ENCODE results near the gene FAM168A. TPM values are rescaled to one million over a fixed set of nuclear protein-coding genes. Genes with fewer than 3 reads are reported as not detected.

FAM168A gene
- total RNA-seq, 1 experiment from 2014 or later, result 12.9 TPM

- Histone ChIP-seq H3K4me1 (ENCODE audit: low read length) (no peaks in the 10 kb centered on the region), H3K9ac (ENCODE audit: low read length) (no peak overlapping the region), H3K9me3 (ENCODE audit: low read length) (no peaks in the 10 kb centered on the region), H3K4me3 (ENCODE audit: low read length) (no peak overlapping the region), H3K27ac (ENCODE audit: low read length) (no peak overlapping the region), H3K79me2 (ENCODE audit: low read length) (no peaks in the 10 kb centered on the region), H3K27me3 (ENCODE audit: low read length) (no peaks in the 10 kb centered on the region), H4K20me1 (ENCODE audit: insufficient read depth, low read depth, low read length) (0 out of 2 replicates have a peak, but pooled peaks cover 4% of the 10 kb centered on the region), H3K9me2 (replicated peaks; ENCODE audit: insufficient read depth, low read length) (no peaks in the 10 kb centered on the region), H2AFZ (ENCODE audit: low read length) (no peak overlapping the region), H3K4me2 (ENCODE audit: low read depth, low read length, poor library complexity, severe bottlenecking) (no peak overlapping the region), H3K36me3 (ENCODE audit: insufficient read depth, low read length) (no peaks in the 10 kb centered on the region)
- no peak for DNase-seq
These were observed 181.1 kb downstream of the FAM168A start for GRCh38 chr11:73416786-73417185.

- Histone ChIP-seq H3K79me2 (ENCODE audit: low read length) (no peaks in the 10 kb centered on the region), H3K27me3 (ENCODE audit: low read length) (no peaks in the 10 kb centered on the region), H3K4me3 (ENCODE audit: low read length) (no peak overlapping the region), H3K9me3 (ENCODE audit: low read length) (no peaks in the 10 kb centered on the region), H3K4me1 (ENCODE audit: low read length) (no peaks in the 10 kb centered on the region), H2AFZ (ENCODE audit: low read length) (no peak overlapping the region), H3K9ac (ENCODE audit: low read length) (no peak overlapping the region), H3K36me3 (ENCODE audit: insufficient read depth, low read length) (no peaks in the 10 kb centered on the region), H3K9me2 (replicated peaks; ENCODE audit: insufficient read depth, low read length) (no peaks in the 10 kb centered on the region), H3K27ac (ENCODE audit: low read length) (no peak overlapping the region), H4K20me1 (ENCODE audit: insufficient read depth, low read depth, low read length) (0 out of 2 replicates have a peak, but pooled peaks cover 4% of the 10 kb centered on the region), H3K4me2 (ENCODE audit: low read depth, low read length, poor library complexity, severe bottlenecking) (no peak overlapping the region)
- no peak for DNase-seq
These were observed 181.9 kb downstream of the FAM168A start for GRCh38 chr11:73415854-73416615.

GRCh38 chr11:73414977-73415651 lies 182.8 kb downstream of the FAM168A start:
- Histone ChIP-seq H3K4me1 (ENCODE audit: low read length) (no peaks in the 10 kb centered on the region), H3K27ac (ENCODE audit: low read length) (no peak overlapping the region), H3K9me2 (replicated peaks; ENCODE audit: insufficient read depth, low read length) (no peaks in the 10 kb centered on the region), H2AFZ (ENCODE audit: low read length) (no peak overlapping the region), H3K27me3 (ENCODE audit: low read length) (no peaks in the 10 kb centered on the region), H3K9ac (ENCODE audit: low read length) (no peak overlapping the region), H3K4me3 (ENCODE audit: low read length) (no peak overlapping the region), H3K79me2 (ENCODE audit: low read length) (no peaks in the 10 kb centered on the region), H3K4me2 (ENCODE audit: low read depth, low read length, poor library complexity, severe bottlenecking) (no peak overlapping the region), H3K9me3 (ENCODE audit: low read length) (no peaks in the 10 kb centered on the region), H3K36me3 (ENCODE audit: insufficient read depth, low read length) (no peaks in the 10 kb centered on the region), H4K20me1 (ENCODE audit: insufficient read depth, low read depth, low read length) (no peaks in the 10 kb centered on the region)
- DNase-seq, result no peak

GRCh38 chr11:73413256-73413655 lies 184.7 kb downstream of the FAM168A start:
- Histone ChIP-seq H3K79me2 (ENCODE audit: low read length) (no peaks in the 10 kb centered on the region), H3K4me1 (ENCODE audit: low read length) (no peaks in the 10 kb centered on the region), H2AFZ (ENCODE audit: low read length) (no peak overlapping the region), H3K9ac (ENCODE audit: low read length) (no peak overlapping the region), H3K9me2 (replicated peaks; ENCODE audit: insufficient read depth, low read length) (no peaks in the 10 kb centered on the region), H3K9me3 (ENCODE audit: low read length) (no peaks in the 10 kb centered on the region), H3K36me3 (ENCODE audit: insufficient read depth, low read length) (no peaks in the 10 kb centered on the region), H3K27ac (ENCODE audit: low read length) (no peak overlapping the region), H3K4me3 (ENCODE audit: low read length) (no peak overlapping the region), H3K4me2 (ENCODE audit: low read depth, low read length, poor library complexity, severe bottlenecking) (no peak overlapping the region), H4K20me1 (ENCODE audit: insufficient read depth, low read depth, low read length) (no peaks in the 10 kb centered on the region), H3K27me3 (ENCODE audit: low read length) (no peaks in the 10 kb centered on the region)
- DNase-seq, result no peak

- Histone ChIP-seq H3K4me3 (ENCODE audit: low read length) (no peak overlapping the region), H3K36me3 (ENCODE audit: insufficient read depth, low read length) (no peaks in the 10 kb centered on the region), H3K4me2 (ENCODE audit: low read depth, low read length, poor library complexity, severe bottlenecking) (no peak overlapping the region), H3K9ac (ENCODE audit: low read length) (no peak overlapping the region), H4K20me1 (ENCODE audit: insufficient read depth, low read depth, low read length) (no peaks in the 10 kb centered on the region), H3K27ac (ENCODE audit: low read length) (no peak overlapping the region), H3K4me1 (ENCODE audit: low read length) (no peaks in the 10 kb centered on the region), H3K79me2 (ENCODE audit: low read length) (no peaks in the 10 kb centered on the region), H2AFZ (ENCODE audit: low read length) (no peak overlapping the region), H3K9me3 (ENCODE audit: low read length) (no peaks in the 10 kb centered on the region), H3K9me2 (replicated peaks; ENCODE audit: insufficient read depth, low read length) (no peaks in the 10 kb centered on the region), H3K27me3 (ENCODE audit: low read length) (no peaks in the 10 kb centered on the region)
- no peak for DNase-seq
These were observed 185.6 kb downstream of the FAM168A start for GRCh38 chr11:73412308-73412707.

GRCh38 chr11:73411031-73411430 lies 186.9 kb downstream of the FAM168A start:
- H3K9ac ChIP-seq (ENCODE audit: low read length), result no peak overlapping the region
- no peak for DNase-seq
- H3K9me2 ChIP-seq (replicated peaks; ENCODE audit: insufficient read depth, low read length), result no peaks in the 10 kb centered on the region
- H3K4me2 ChIP-seq (ENCODE audit: low read depth, low read length, poor library complexity, severe bottlenecking), result no peak overlapping the region
- H3K36me3 ChIP-seq (ENCODE audit: insufficient read depth, low read length), result 0 out of 2 replicates have a peak, but pooled peaks cover 7% of the 10 kb centered on the region
- no peaks in the 10 kb centered on the region for H3K79me2 ChIP-seq (ENCODE audit: low read length)
- no peaks in the 10 kb centered on the region for H3K4me1 ChIP-seq (ENCODE audit: low read length)
- H3K27ac ChIP-seq (ENCODE audit: low read length), result no peak overlapping the region
- no peak overlapping the region for H2AFZ ChIP-seq (ENCODE audit: low read length)
- H3K27me3 ChIP-seq (ENCODE audit: low read length), result no peaks in the 10 kb centered on the region
- H3K4me3 ChIP-seq (ENCODE audit: low read length), result no peak overlapping the region
- H3K9me3 ChIP-seq (ENCODE audit: low read length), result no peaks in the 10 kb centered on the region
- H4K20me1 ChIP-seq (ENCODE audit: insufficient read depth, low read depth, low read length), result no peaks in the 10 kb centered on the region

- H3K27me3 ChIP-seq (ENCODE audit: low read length), result no peaks in the 10 kb centered on the region
- no peak for DNase-seq
- H3K4me3 ChIP-seq (ENCODE audit: low read length), result no peak overlapping the region
- H4K20me1 ChIP-seq (ENCODE audit: insufficient read depth, low read depth, low read length), result no peaks in the 10 kb centered on the region
- H3K9ac ChIP-seq (ENCODE audit: low read length), result no peak overlapping the region
- peaks cover 8% of the 10 kb centered on the region; the same call in 1 of the 2 replicates for H3K36me3 ChIP-seq (ENCODE audit: insufficient read depth, low read length)
- H3K9me3 ChIP-seq (ENCODE audit: low read length), result no peaks in the 10 kb centered on the region
- no peak overlapping the region for H3K27ac ChIP-seq (ENCODE audit: low read length)
- no peaks in the 10 kb centered on the region for H3K4me1 ChIP-seq (ENCODE audit: low read length)
- H2AFZ ChIP-seq (ENCODE audit: low read length), result no peak overlapping the region
- H3K9me2 ChIP-seq (replicated peaks; ENCODE audit: insufficient read depth, low read length), result no peaks in the 10 kb centered on the region
- no peaks in the 10 kb centered on the region for H3K79me2 ChIP-seq (ENCODE audit: low read length)
- no peak overlapping the region for H3K4me2 ChIP-seq (ENCODE audit: low read depth, low read length, poor library complexity, severe bottlenecking)
These were observed 187.3 kb downstream of the FAM168A start for GRCh38 chr11:73410627-73411026.

GRCh38 chr11:73409431-73409830 lies 188.5 kb downstream of the FAM168A start:
- H3K27ac ChIP-seq (ENCODE audit: low read length), result no peak overlapping the region
- H2AFZ ChIP-seq (ENCODE audit: low read length), result no peak overlapping the region
- H3K9me2 ChIP-seq (replicated peaks; ENCODE audit: insufficient read depth, low read length), result no peaks in the 10 kb centered on the region
- DNase-seq, result no peak
- no peak overlapping the region for H3K9ac ChIP-seq (ENCODE audit: low read length)
- H3K4me3 ChIP-seq (ENCODE audit: low read length), result no peak overlapping the region
- no peaks in the 10 kb centered on the region for H3K4me1 ChIP-seq (ENCODE audit: low read length)
- H4K20me1 ChIP-seq (ENCODE audit: insufficient read depth, low read depth, low read length), result no peaks in the 10 kb centered on the region
- H3K36me3 ChIP-seq (ENCODE audit: insufficient read depth, low read length), result peaks cover 19% of the 10 kb centered on the region
- H3K9me3 ChIP-seq (ENCODE audit: low read length), result no peaks in the 10 kb centered on the region
- no peaks in the 10 kb centered on the region for H3K79me2 ChIP-seq (ENCODE audit: low read length)
- H3K27me3 ChIP-seq (ENCODE audit: low read length), result no peaks in the 10 kb centered on the region
- H3K4me2 ChIP-seq (ENCODE audit: low read depth, low read length, poor library complexity, severe bottlenecking), result no peak overlapping the region

All from Karpas-422 (cell line).